Measurements from ENCODE around the gene BAMBI.

DNA sequence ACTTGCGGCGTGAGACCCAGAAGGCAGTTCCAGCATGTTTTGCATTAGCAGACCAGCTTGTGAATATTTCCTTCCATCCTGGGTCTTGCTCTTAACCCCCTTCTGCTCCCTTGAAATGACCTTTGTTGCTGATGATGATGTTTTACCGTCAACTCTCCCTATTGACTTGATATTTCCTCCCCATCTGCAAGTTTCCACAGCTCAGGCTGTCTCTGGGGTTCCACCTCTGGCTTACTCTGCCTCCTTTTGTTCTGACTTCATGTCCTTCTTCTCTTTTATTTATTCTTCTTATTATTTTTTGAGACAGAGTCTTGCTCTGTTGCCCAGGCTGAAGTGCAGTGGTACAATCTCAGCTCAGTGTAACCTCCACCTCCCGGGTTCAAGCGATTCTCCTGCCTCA, 17.2 kb downstream of the BAMBI start:
- TF ChIP-seq, protein P1, sequence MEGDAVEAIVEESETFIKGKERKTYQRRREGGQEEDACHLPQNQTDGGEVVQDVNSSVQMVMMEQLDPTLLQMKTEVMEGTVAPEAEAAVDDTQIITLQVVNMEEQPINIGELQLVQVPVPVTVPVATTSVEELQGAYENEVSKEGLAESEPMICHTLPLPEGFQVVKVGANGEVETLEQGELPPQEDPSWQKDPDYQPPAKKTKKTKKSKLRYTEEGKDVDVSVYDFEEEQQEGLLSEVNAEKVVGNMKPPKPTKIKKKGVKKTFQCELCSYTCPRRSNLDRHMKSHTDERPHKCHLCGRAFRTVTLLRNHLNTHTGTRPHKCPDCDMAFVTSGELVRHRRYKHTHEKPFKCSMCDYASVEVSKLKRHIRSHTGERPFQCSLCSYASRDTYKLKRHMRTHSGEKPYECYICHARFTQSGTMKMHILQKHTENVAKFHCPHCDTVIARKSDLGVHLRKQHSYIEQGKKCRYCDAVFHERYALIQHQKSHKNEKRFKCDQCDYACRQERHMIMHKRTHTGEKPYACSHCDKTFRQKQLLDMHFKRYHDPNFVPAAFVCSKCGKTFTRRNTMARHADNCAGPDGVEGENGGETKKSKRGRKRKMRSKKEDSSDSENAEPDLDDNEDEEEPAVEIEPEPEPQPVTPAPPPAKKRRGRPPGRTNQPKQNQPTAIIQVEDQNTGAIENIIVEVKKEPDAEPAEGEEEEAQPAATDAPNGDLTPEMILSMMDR (IDR thresholded peaks at IDR 0.05) = no peak
- no peak for TF ChIP-seq POLR2A (IDR thresholded peaks at IDR 0.05)

Data from uterus (tissue), 2 donors.